ENCODE results near the gene ADAMTSL3. TPM values are rescaled to one million over a fixed set of nuclear protein-coding genes. Genes with fewer than 3 reads are reported as not detected.
"Not testable (repeated sequence)": the region's sequence is repeated elsewhere in the genome, so short reads cannot be mapped to it uniquely, and the experiment has no call there.

The ADAMTSL3 gene
- total RNA-seq, 1 donor from 2014 or later: 0.05 TPM

- DNase-seq (ENCODE audit: low read depth): peak; percentile 20
Observed at GRCh38 chr15:83700082-83700481, 46.2 kb downstream of the ADAMTSL3 start.

GRCh38 chr15:83702314-83702713, 48.4 kb downstream of the ADAMTSL3 start:
- DNase-seq (ENCODE audit: low read depth): not testable (repeated sequence)

- no peak for DNase-seq (ENCODE audit: low read depth)
Observed at GRCh38 chr15:83708328-83708727, 54.4 kb downstream of the ADAMTSL3 start.

- DNase-seq (ENCODE audit: low read depth): peak; percentile 75
Observed at GRCh38 chr15:83709241-83709640, 55.3 kb downstream of the ADAMTSL3 start.

- DNase-seq (ENCODE audit: low read depth): no peak
Observed at GRCh38 chr15:83709811-83710210, 55.9 kb downstream of the ADAMTSL3 start.

GRCh38 chr15:83710452-83710851, 56.5 kb downstream of the ADAMTSL3 start:
- no peak for DNase-seq (ENCODE audit: low read depth)

GRCh38 chr15:83711236-83711635, 57.3 kb downstream of the ADAMTSL3 start:
- DNase-seq (ENCODE audit: low read depth): no peak

GRCh38 chr15:83713242-83713641, 59.3 kb downstream of the ADAMTSL3 start:
- DNase-seq (ENCODE audit: low read depth): no peak

- no peak for DNase-seq (ENCODE audit: low read depth)
Observed at GRCh38 chr15:83714939-83715628, 61.2 kb downstream of the ADAMTSL3 start.

- DNase-seq (ENCODE audit: low read depth): no peak
Observed at GRCh38 chr15:83716605-83717004, 62.7 kb downstream of the ADAMTSL3 start.

GRCh38 chr15:83717010-83717409, 63.1 kb downstream of the ADAMTSL3 start:
- DNase-seq (ENCODE audit: low read depth): no peak

- DNase-seq (ENCODE audit: low read depth): no peak
Observed at GRCh38 chr15:83720468-83720867, 66.5 kb downstream of the ADAMTSL3 start.

- DNase-seq (ENCODE audit: low read depth): no peak
Observed at GRCh38 chr15:83721031-83721430, 67.1 kb downstream of the ADAMTSL3 start.

GRCh38 chr15:83721981-83722380, 68.1 kb downstream of the ADAMTSL3 start:
- no peak for DNase-seq (ENCODE audit: low read depth)

- no peak for DNase-seq (ENCODE audit: low read depth)
Observed at GRCh38 chr15:83723216-83723615, 69.3 kb downstream of the ADAMTSL3 start.

- peak; percentile 12 for DNase-seq (ENCODE audit: low read depth)
Observed at GRCh38 chr15:83732196-83732595, 78.3 kb downstream of the ADAMTSL3 start.

GRCh38 chr15:83732770-83733169, 78.8 kb downstream of the ADAMTSL3 start:
- no peak for DNase-seq (ENCODE audit: low read depth)

- peak; percentile 74 for DNase-seq (ENCODE audit: low read depth)
Observed at GRCh38 chr15:83733206-83733605, 79.3 kb downstream of the ADAMTSL3 start.

GRCh38 chr15:83733691-83734090, 79.8 kb downstream of the ADAMTSL3 start:
- peak; percentile 6 for DNase-seq (ENCODE audit: low read depth)

- DNase-seq (ENCODE audit: low read depth): no peak
Observed at GRCh38 chr15:83734487-83734886, 80.6 kb downstream of the ADAMTSL3 start.

- DNase-seq (ENCODE audit: low read depth): no peak
Observed at GRCh38 chr15:83739629-83740028, 85.7 kb downstream of the ADAMTSL3 start.

GRCh38 chr15:83745771-83746170, 91.8 kb downstream of the ADAMTSL3 start:
- no peak for DNase-seq (ENCODE audit: low read depth)

GRCh38 chr15:83746231-83746630, 92.3 kb downstream of the ADAMTSL3 start:
- no peak for DNase-seq (ENCODE audit: low read depth)
